PFSK-1 (cell line): ENCODE results near the gene C11orf21.

Source experiments
- POLR2AphosphoS5 ChIP-seq: IDR thresholded peaks from 2 replicates; pipeline ENCODE4 v1.6.1; 2012; ENCODE audit warnings: low read depth, mild to moderate bottlenecking, control low read depth, low read length, moderate library complexity
- REST ChIP-seq, 2 experiments: IDR thresholded peaks; 2 replicates each; pipeline versions ENCODE4 v1.6.1 to v1.8.0; 2011 to 2012; ENCODE audit warnings: low read depth in 2 of 2, low read length in 2 of 2, control low read depth in 1 of 2, inconsistent platforms in 1 of 2, mild to moderate bottlenecking in 1 of 2, moderate library complexity in 1 of 2; ENCODE audit not compliant: insufficient read depth in 1 of 2
- TAF1 ChIP-seq: IDR thresholded peaks from 2 replicates; pipeline ENCODE4 v1.6.1; 2012; ENCODE audit warnings: low read length, control low read depth, borderline replicate concordance; ENCODE audit not compliant: insufficient read depth

DNA sequence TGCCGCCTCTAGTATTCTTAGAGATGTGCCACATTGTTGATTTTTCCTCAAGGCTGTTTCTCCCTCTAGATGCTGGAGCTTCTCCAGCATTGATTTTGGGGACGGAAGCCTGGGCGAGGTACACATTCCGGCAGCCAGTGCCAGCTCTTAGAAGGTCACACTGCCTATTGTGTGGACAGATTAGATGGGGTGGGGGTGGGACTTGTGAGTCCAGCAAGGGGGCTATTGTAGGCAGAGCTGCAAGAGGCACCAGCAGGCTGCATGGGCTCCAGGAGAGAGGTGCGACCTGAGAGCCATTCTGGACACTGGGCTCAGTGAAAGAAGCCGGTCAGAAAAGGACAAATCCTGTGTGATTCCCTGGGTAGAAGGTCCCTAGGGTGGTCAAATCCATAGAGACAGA is 12.4 kb downstream of the C11orf21 start:
- TF ChIP-seq REST (IDR thresholded peaks at IDR 0.05; ENCODE audit: insufficient read depth in 1 of 2, low read depth in 2 of 2, low read length in 2 of 2) (no peak), TAF1 (no peak), POLR2AphosphoS5 (no peak)
